Upper lobe of left lung (tissue), 6 donors: ENCODE results near the gene PTBP3. TPM values are rescaled to one million over a fixed set of nuclear protein-coding genes. Genes with fewer than 3 reads are reported as not detected.

Source experiments
- ATAC-seq, 2 donors: fragments of 200-7000 bp; cut with Tn5 transposase; one replicate each; pipeline ENCODE4 v1.9.1; 2022; ENCODE audit warnings: mild to moderate bottlenecking in 2 of 2, moderate library complexity in 2 of 2; ENCODE audit not compliant: low FRiP score in 2 of 2
- DNase-seq, 2 donors: peaks; one replicate each; pipeline ENCODE4 v3.0.0-alpha.2; 2019 to 2020
- H3K27ac ChIP-seq, 4 donors: fragments of 200-600 bp; sonication (generic); one replicate each; pipeline ENCODE4 v1.5.1; 2016 to 2019
- H3K27me3 ChIP-seq, 4 donors: fragments of 200-600 bp; sonication (generic); one replicate each; pipeline ENCODE4 v1.5.1; 2017 to 2019
- H3K36me3 ChIP-seq, 4 donors: fragments of 200-600 bp; sonication (generic); one replicate each; pipeline ENCODE4 v1.5.1; 2016 to 2019
- H3K4me1 ChIP-seq, 4 donors: fragments of 200-600 bp; sonication (generic); one replicate each; pipeline ENCODE4 v1.5.1; 2018 to 2019
- H3K4me3 ChIP-seq, 4 donors: fragments of 200-600 bp; sonication (generic); one replicate each; pipeline ENCODE4 v1.5.1; 2017 to 2019; ENCODE audit warnings: mild to moderate bottlenecking in 2 of 4, moderate library complexity in 1 of 4
- H3K9me3 ChIP-seq, 4 donors: fragments of 200-600 bp; sonication (generic); one replicate each; pipeline ENCODE4 v1.5.1; 2018 to 2019
- EP300 ChIP-seq, 4 donors: sonication (generic); formaldehyde crosslinking; IDR thresholded peaks; one replicate each; pipeline ENCODE4 v1.5.1; 2017; ENCODE audit warnings: antibody characterized with exemption in 4 of 4, control low read depth in 2 of 4
- POLR2A ChIP-seq, 4 donors: fragments of 450-650 bp; IDR thresholded peaks; one replicate each; pipeline ENCODE4 v1.5.1; 2016 to 2017; ENCODE audit warnings: antibody characterized with exemption in 4 of 4, mild to moderate bottlenecking in 2 of 4
- POLR2AphosphoS5 ChIP-seq, 2 donors: sonication (generic); formaldehyde crosslinking; IDR thresholded peaks; one replicate each; pipeline ENCODE4 v1.5.1; 2017; ENCODE audit warnings: antibody characterized with exemption in 2 of 2
- WGBS, 2 donors: methylation state at CpG; one replicate each; pipeline ENCODE4 v1.1.5; 2017 to 2018; 5-methylcytosine and 5-hydroxymethylcytosine counted together
- total RNA-seq, 6 donors: library from RNA; depleted of rRNA in 4 of 6; stranded (reverse); fragments of >200 nt in 4 of 6; gene quantifications; one replicate each; pipeline versions ENCODE4 v1.1.0 to v1.2.1, GENCODE V29; 2016 to 2021
- TF ChIP-seq, protein P1 (sequence below), 6 experiments: fragments of 450-650 bp in 4 of 6; fragments of 200-600 bp in 2 of 6; sonication (generic) in 2 of 6; IDR thresholded peaks; one replicate each; pipeline ENCODE4 v1.5.1; 2016 to 2019; ENCODE audit warnings: antibody characterized with exemption in 6 of 6
- donor health status: DM: no; HTN: no; CAD: no; lungs with moderate emphysema.
- donor health status: DM: no; HTN: yes; CAD: no; lungs with severe emphysema.

Gene PTBP3
- total RNA-seq, 6 donors from 2014 or later, result 34.6 to 88.5 (median 74.4) TPM

DNA sequence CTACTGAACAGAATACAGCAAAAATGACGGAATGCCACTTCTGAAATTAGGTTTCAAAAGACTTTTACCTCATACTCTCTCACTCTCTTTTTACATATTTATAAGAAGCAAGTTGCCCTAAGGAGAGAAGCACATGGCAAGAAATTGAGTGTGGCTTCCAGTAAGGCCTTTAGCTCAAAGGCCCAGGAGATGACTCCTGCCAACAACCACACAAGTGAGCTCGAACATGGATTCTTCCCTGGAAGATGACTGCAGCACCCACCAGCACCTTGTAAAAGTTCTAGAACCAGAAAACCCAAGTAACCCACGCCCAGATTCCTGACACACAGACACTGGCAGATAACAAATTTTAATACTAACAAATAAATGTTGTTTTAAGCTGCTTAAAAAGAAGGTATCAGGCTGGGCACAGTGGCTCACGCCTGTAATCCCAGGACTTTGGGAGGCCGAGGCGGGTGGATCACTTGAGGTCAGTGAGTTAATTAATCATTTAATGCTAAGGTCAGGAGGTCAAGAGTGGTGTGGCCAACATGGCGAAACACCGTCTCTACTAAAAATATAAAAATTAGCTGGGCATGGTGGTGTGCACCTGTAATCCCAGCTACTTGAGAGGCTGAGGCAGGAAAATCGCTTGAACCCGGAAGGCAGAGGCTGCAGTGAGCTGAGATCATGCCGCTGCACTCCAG, 17.0 kb downstream of the PTBP3 start:
- ATAC-seq (no peak), DNase-seq (no peak)
- no peak overlapping the region for H3K4me3 ChIP-seq
- H3K27me3 ChIP-seq, result no peaks in the 10 kb centered on the region
- no peak overlapping the region for H3K27ac ChIP-seq
- TF ChIP-seq POLR2A (IDR thresholded peaks at IDR 0.05), result no peak
- no peak for TF ChIP-seq POLR2AphosphoS5 (IDR thresholded peaks at IDR 0.05)
- no peak for TF ChIP-seq EP300 (IDR thresholded peaks at IDR 0.05)
- TF ChIP-seq, protein P1, sequence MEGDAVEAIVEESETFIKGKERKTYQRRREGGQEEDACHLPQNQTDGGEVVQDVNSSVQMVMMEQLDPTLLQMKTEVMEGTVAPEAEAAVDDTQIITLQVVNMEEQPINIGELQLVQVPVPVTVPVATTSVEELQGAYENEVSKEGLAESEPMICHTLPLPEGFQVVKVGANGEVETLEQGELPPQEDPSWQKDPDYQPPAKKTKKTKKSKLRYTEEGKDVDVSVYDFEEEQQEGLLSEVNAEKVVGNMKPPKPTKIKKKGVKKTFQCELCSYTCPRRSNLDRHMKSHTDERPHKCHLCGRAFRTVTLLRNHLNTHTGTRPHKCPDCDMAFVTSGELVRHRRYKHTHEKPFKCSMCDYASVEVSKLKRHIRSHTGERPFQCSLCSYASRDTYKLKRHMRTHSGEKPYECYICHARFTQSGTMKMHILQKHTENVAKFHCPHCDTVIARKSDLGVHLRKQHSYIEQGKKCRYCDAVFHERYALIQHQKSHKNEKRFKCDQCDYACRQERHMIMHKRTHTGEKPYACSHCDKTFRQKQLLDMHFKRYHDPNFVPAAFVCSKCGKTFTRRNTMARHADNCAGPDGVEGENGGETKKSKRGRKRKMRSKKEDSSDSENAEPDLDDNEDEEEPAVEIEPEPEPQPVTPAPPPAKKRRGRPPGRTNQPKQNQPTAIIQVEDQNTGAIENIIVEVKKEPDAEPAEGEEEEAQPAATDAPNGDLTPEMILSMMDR (IDR thresholded peaks at IDR 0.05), result no peak
- no peaks in the 10 kb centered on the region for H3K36me3 ChIP-seq
- peaks cover 14 to 27% (median 21%) of the 10 kb centered on the region in 4 donors for H3K4me1 ChIP-seq
- 89 to 93% methylated on average over 11 of the region's 11 CpGs for WGBS, 2 donors
- no peaks in the 10 kb centered on the region for H3K9me3 ChIP-seq

DNA sequence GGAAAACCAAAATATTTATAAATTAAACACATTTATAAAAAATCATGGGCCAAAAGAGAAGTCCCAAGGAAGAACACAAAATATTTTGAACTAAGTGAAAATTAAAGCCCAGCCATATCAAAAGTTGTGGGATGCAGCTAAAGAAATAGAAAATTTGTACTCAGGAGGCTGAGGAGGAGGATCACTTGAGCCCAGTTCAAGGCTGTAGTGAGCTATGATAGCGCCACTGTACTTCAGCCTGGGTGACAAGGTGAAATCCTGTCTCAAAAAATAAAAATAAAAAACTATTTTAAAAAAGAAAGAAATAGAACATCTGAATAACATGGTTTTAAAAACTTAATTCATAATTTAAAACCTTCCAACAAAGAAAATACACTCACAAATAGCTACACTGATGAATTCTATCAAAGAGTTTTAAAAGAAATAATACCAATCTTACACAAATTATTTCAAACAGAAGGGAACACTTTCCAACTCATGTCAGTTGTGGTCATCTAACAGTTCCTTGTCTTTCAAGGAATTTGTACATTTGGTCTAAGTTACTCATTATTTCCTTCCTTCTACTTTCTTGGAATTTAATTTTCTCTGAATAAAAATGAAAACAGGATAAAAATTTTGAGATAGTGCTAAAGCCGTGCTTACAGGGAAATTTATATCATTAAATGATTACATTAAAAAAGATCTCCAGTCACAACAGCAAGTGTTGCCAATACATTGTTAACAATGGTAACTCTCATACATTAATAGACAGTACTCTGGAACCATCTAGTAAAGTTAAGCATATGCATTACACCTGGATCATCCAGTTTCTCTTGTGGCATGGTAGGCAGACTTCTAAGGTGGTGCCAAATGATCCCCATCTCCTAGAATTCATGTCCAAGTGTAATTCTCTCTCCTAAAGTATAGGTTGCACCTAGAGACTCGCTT, 17.8 kb downstream of the PTBP3 start:
- DNase-seq (no peak), ATAC-seq (no peak)
- H3K27ac ChIP-seq, result no peak overlapping the region
- TF ChIP-seq, protein P1 (IDR thresholded peaks at IDR 0.05), result no peak
- TF ChIP-seq EP300 (IDR thresholded peaks at IDR 0.05) (no peak), POLR2A (IDR thresholded peaks at IDR 0.05) (no peak)
- peaks cover 14 to 34% (median 22%) of the 10 kb centered on the region in 4 donors for H3K4me1 ChIP-seq
- 74 to 82% methylated on average over 3 of the region's 3 CpGs for WGBS, 2 donors
- H3K27me3 ChIP-seq, result no peaks in the 10 kb centered on the region
- no peaks in the 10 kb centered on the region for H3K36me3 ChIP-seq
- no peaks in the 10 kb centered on the region for H3K9me3 ChIP-seq
- no peak overlapping the region for H3K4me3 ChIP-seq

DNA sequence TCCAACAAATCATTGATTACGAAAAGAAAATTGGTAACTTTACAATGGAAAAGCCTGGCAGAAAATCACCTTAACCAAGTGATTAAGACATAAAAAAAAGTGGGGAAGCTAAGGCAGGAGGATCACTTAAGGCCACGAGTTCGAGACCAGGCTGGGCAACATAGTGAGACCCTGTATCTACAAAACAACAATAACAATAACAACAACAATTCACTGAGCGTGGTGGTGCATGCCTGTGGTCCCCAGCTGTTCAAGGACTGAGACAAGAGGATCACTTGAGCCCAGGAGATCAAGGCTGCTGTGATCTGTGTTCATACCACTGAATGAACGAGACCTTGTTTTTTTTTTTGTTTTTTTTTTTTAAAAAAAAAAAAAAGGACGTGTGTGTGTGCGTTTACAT, 21.3 kb downstream of the PTBP3 start:
- no peak overlapping the region for H3K27ac ChIP-seq
- H3K27me3 ChIP-seq, result no peaks in the 10 kb centered on the region
- TF ChIP-seq, protein P1 (IDR thresholded peaks at IDR 0.05), result no peak
- TF ChIP-seq POLR2AphosphoS5 (IDR thresholded peaks at IDR 0.05) (no peak), POLR2A (IDR thresholded peaks at IDR 0.05) (no peak), EP300 (IDR thresholded peaks at IDR 0.05) (no peak)
- H3K9me3 ChIP-seq, result no peaks in the 10 kb centered on the region
- WGBS, 2 donors, result 82 to 85% methylated on average over 7 of the region's 7 CpGs
- H3K36me3 ChIP-seq, result no peaks in the 10 kb centered on the region
- H3K4me1 ChIP-seq, result peaks cover 14 to 35% (median 26%) of the 10 kb centered on the region in 4 donors
- H3K4me3 ChIP-seq, result no peak overlapping the region
- no peak for ATAC-seq
- no peak for DNase-seq

DNA sequence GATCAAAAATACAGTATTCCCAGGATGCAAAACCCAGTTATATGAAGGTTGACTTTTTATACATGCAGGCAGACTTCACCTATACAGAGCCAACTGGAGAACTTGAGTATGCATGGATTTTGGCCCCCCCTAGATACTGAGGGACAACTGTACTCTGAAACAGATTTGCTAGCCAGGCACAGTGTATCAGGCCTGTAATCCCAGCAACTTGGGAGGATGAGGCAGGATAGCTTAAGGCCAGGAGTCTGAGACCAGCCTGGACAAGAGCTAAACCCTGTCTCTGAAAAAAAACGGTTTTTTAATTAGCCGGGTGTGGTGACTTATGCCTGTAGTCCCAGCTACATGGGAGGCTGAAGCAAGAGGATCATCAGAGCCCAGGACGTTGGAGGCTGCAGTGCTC, 21.9 kb downstream of the PTBP3 start:
- no peaks in the 10 kb centered on the region for H3K9me3 ChIP-seq
- no peak overlapping the region for H3K4me3 ChIP-seq
- H3K27me3 ChIP-seq, result no peaks in the 10 kb centered on the region
- DNase-seq (no peak), ATAC-seq (no peak)
- no peaks in the 10 kb centered on the region for H3K36me3 ChIP-seq
- TF ChIP-seq, protein P1 (IDR thresholded peaks at IDR 0.05), result no peak
- TF ChIP-seq POLR2A (IDR thresholded peaks at IDR 0.05) (no peak), EP300 (IDR thresholded peaks at IDR 0.05) (no peak), POLR2AphosphoS5 (IDR thresholded peaks at IDR 0.05) (no peak)
- no peak overlapping the region for H3K27ac ChIP-seq
- WGBS, 2 donors, result 88 to 95% methylated on average over 3 of the region's 3 CpGs
- peaks cover 13 to 29% (median 24%) of the 10 kb centered on the region in 4 donors for H3K4me1 ChIP-seq
